Myometrial cell (primary cell): ENCODE results near the gene CLDN2. TPM values are rescaled to one million over a fixed set of nuclear protein-coding genes. Genes with fewer than 3 reads are reported as not detected.

Experiments
- total RNA-seq: library from RNA; depleted of rRNA; stranded (reverse); fragments of >200 nt; gene quantifications from 2 replicates; pipeline ENCODE4 v1.2.3, GENCODE V29; 2015

The CLDN2 gene, protein sequence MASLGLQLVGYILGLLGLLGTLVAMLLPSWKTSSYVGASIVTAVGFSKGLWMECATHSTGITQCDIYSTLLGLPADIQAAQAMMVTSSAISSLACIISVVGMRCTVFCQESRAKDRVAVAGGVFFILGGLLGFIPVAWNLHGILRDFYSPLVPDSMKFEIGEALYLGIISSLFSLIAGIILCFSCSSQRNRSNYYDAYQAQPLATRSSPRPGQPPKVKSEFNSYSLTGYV
- total RNA-seq = under 0.01 TPM in 1 of 2 replicates, not detected in the other

DNA sequence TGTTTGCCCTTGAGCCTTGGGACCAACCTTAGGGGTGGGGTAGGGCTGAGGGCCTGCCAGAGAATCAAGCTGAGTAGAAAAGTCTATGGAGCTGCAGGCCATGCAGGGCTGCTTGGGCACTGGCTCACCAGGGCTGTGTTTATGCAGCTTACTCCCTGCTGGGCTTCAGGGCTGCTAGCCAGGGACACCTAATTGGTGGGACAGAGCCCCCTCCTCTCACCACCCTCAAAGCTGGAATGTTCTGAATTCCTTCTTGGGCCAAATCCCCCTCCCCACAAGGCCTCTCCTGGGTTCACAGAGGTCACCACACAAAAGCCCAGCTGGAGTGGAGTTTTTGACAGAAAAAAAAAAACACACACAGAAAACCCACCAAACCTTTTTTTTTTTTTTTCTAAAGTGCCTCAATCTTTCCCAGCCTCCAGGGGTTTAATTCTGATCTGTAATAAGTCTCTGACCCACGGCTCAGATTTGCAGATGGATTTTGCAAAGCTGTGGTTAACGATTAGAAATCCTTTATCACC is at the start of gene CLDN2:
TSS of gene CLDN2 (plus strand) at position 471 of the 521 bp plus-strand sequence. CDS start 7,827 bp downstream, outside the sequence.

DNA sequence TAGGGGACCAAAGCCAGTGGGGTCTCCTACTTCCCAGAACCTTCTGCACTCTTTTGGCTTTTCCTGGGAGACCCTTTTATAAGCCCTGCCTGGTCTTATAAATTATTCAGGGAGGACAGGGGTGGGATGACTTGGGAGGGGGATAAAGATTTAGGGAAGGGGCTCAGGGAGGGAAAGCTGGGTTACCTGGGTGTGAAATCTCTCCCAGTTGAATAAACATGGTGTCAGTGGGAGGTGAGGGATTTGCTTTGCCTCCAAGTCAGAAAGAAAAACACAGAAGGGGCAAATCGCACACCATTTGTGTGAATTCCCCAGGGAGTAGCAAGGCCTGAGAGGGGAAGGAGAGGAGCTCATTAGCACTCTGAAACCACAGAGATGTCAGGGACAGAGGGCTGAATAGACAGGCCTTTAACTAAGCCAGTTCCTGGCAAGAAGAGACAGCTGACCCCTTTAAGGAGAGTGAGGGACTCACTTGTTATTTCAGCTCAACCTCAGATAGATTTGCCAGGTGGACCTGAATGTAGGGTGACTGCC is 16.8 kb upstream of the CLDN2 start, which contains the start of gene RIPPLY1:
TSS of gene RIPPLY1 (minus strand) at position 51 of the 534 bp plus-strand sequence. CDS start 54 bp downstream, outside the sequence.

Other genes with a start within 250 kb of the CLDN2 start
- gene RNF128, start 193.7 kb upstream of the CLDN2 start, total RNA-seq = 0.18 TPM in 1 of 2 replicates, not detected in the other
- gene TBC1D8B, start 117.7 kb upstream of the CLDN2 start, total RNA-seq = 8.6 and 12.8 TPM in 2 replicates
- not detected in 2 replicates for gene RIPPLY1, start 17.1 kb upstream of the CLDN2 start, total RNA-seq
- gene MORC4, start 79.8 kb downstream of the CLDN2 start, total RNA-seq = 18.8 and 19.9 TPM in 2 replicates
- 6.9 and 9.4 TPM in 2 replicates for gene RBM41, start 198.4 kb downstream of the CLDN2 start, total RNA-seq